Stimulated activated naive CD4-positive, alpha-beta T cell treated with Interleukin-2 at 50 U/mL for 16 hours (primary cell): Measurements from ENCODE around the gene VEGFD.

ENCODE experiments used
- DNase-seq: peaks from one replicate; lab custom pipeline; 2025; lab: John Stamatoyannopoulos, UW

Gene VEGFD, protein sequence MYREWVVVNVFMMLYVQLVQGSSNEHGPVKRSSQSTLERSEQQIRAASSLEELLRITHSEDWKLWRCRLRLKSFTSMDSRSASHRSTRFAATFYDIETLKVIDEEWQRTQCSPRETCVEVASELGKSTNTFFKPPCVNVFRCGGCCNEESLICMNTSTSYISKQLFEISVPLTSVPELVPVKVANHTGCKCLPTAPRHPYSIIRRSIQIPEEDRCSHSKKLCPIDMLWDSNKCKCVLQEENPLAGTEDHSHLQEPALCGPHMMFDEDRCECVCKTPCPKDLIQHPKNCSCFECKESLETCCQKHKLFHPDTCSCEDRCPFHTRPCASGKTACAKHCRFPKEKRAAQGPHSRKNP

DNA sequence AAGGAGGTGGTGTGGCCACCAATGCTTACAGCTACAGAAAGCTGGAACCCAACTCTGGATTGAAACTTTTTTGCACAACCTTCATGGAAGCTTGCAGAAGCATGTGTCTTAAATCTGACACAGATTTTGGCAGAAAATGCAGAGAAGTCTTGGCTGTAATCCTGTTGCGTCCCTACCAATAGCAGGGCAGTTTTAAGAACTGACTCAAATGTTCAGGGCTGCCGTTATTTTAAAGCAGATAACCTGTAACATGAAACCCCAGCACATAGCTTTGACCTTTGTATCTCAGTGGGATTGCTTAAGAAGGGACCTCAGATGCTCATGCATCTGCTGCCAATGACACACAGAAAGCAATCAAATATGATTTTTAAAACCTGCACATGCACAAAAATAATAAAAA lies at the start of gene VEGFD:
VEGFD (minus strand) TSS at position 110 of the 400 bp plus-strand sequence. CDS start 467 bp downstream, outside the sequence.
- no peak for DNase-seq

DNA sequence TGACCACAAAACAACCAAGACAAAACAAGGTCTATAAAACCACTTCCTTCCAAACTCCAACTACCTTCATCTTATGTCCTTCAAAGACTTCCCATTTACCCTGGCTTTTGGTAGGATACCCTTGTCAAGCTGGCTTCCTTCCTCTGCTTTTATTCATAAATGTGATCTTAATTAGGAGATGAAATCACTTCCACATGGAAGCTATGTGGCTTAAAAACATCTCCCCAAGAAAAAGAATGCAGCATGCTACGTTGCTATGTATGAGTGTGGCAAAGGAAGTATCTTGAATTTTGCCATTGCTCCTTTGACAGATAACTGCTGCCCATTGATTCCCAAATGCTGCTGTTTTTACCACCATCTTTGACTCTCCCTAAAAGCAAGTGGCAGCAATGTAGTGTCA lies 46.4 kb upstream of the VEGFD start:
- no peak for DNase-seq

DNA sequence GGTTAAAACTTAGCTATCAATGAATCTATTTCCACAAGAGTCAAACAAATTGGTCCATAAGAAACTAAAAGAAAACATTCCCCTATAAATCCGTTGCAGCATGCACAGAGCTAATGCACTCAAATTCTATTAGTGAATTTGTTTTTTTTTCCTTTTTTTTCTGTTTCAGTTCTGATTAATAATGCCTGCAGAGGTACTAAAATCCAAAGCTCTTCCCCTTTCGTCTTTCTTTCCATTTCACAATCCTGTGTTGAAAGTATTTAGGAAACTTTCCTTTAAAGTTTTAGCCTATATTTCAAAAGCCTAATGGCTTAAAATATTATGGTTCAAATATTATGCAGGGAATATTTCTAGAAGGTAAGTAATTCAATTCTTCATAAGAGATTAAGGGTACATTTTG lies 45.9 kb upstream of the VEGFD start:
- DNase-seq, result no peak

DNA sequence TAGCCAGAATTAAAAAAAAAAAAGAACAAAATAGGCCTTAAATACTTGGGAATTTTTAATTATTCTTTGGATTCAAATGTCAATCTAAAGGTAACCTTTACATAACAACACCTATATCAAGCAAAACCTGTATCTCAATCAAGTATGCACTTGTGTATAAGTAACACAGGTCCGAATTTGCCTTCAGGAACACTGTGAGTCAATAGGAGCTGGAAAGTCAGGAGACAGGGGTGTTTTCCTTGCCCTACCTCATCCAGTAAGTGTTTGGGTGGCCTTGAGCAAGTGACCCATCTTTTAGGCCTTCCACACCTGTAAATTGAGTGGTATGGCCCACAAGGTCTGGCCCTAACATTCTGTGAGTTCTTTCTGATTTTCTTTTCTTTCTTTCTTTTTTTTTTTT lies 40.8 kb upstream of the VEGFD start:
- DNase-seq, result no peak

DNA sequence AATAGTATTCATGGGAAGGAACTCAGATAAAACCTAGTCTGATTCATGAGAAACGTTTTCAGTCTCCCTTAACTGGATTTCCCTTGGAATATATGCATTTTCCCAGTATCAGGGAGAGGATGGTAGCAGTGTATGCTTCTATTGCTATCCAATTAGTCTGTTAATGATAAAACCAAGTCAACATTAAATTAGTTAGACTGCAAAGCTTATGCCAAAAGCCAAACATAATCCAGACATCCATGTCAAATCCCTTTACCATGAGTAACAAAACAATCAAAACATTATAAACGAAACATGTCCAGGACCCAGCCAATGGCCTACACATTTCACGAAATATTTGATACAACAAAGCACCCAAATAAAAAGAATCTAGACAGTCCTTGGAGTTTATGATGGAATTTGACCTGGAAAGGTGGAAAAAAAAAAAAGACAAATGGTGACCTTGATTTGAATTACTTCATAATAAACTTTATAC lies 34.5 kb upstream of the VEGFD start:
- no peak for DNase-seq

- no peak for DNase-seq
Observed at GRCh38 chrX:15418041-15418706, 34.0 kb upstream of the VEGFD start.

- no peak for DNase-seq
Observed at GRCh38 chrX:15416133-15416993, 32.1 kb upstream of the VEGFD start.

DNA sequence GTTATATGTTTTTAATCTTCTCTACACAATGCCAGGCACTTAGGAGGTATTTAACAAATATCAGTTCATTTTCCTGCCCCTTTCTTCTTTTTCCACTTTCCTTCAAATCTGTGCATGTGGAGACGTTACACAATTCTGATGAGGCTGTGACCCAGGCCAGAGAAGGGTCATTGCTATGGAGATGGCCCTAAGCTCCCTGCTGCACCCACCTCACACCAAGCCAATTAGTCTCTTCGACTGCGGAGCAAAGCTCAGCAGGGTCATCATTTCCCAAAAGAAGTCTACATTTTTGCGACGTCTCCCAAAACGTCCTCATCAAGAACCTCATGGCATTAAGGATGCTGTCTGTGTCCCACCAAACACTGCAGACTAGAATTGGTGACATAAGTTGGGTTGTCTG lies 28.9 kb upstream of the VEGFD start:
- DNase-seq, result no peak

DNA sequence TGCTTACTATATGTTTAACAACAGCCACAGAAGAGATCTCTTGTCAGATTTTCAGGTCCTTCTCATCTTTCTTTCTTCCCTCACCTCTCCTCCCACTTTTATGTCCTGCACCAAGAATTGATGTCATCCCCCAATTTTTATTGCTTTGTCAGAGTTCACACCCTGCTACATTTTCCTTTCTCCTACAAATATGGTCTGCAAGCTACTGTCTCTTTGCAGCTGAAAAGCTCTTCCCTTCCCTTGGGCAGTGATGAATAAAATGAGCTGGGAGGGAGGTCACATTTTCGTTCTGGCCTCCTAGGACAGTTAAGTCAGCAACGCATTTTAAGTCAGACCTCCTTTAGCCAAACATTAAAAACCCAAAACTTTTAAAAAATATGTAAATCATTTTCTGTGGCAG lies 26.7 kb upstream of the VEGFD start:
- DNase-seq, result no peak

DNA sequence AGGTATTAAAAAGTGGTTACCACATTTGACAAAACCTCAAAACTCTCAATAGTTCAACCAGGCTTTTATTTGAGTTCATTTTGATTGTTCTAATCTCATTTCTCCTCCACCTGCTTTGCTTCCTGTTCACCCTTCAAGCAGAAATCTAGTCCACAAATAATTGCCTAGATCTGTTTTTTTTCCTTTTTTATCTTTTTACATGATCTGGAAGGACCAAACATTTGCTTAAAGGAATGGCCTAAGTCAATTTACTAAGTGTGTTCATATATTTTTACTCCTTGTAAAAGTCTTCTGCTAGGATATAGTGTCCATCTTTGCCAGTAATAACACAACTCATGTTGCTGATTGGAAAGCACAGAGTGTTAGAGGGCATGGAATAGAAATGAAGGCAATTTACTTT lies 26.2 kb upstream of the VEGFD start:
- DNase-seq, result no peak

GRCh38 chrX:15405846-15406245 lies 21.6 kb upstream of the VEGFD start:
- no peak for DNase-seq

GRCh38 chrX:15404401-15405096 lies 20.3 kb upstream of the VEGFD start:
- DNase-seq, result no peak

- DNase-seq, result no peak
Observed at GRCh38 chrX:15401378-15401777, 17.2 kb upstream of the VEGFD start.

- no peak for DNase-seq
Observed at GRCh38 chrX:15399962-15400391, 15.8 kb upstream of the VEGFD start.

DNA sequence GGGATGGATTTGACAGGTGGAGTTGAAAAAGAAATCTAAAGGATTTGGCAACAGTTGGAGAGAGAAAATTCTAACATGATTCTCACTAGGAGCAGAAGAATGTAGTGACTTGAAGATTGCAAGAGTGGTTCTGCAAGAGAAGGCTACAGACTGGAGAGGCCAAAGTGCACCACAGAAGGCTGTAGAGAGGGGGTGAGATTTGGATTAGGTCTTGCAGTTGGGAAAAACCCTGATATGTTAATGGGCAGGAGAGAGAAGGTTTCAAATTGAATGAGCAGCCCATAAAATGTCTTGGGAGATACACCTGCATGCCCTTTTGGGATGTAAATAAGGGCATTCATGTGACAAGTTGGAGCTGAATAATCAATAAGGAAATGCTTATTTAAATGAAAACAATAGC lies 14.7 kb upstream of the VEGFD start:
- no peak for DNase-seq

DNA sequence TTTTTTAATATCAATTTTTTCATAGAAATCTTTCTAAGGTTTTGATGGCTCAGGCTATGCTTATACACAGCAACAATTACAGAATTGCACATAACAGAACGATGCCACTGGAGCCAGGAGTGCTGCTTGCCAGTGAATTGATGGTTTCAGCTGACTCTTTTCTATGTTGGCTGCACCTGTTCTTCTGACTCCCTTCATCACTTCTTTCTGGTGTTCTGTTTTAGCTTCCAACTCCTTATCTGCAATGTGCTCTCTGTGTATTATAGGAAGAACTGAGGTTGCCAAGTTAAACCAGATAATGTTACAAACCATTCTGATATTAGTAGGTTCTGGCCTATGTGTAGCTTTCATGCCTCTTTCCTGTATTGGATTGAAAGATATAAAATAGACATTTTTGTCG lies 11.6 kb upstream of the VEGFD start:
- DNase-seq, result no peak

DNA sequence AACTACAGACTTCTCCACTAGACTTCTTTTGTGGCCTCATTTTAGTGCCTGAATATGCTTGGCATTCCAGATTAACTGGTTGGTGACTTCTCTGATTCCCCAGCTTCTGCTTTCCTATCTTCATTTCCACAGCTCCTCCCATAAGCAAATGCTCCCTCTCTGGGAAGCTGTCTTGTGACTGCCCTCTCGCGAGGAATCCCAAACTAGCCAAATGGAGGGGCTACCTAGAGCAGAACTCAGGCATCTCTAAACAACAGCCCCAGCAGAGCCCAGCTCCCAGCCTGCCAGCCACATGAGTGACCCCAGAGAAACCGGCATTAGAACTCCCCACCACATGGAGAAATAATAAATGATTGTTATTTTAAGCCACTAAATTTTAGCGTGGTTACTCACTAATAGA lies 7.6 kb upstream of the VEGFD start:
- DNase-seq, result no peak

DNA sequence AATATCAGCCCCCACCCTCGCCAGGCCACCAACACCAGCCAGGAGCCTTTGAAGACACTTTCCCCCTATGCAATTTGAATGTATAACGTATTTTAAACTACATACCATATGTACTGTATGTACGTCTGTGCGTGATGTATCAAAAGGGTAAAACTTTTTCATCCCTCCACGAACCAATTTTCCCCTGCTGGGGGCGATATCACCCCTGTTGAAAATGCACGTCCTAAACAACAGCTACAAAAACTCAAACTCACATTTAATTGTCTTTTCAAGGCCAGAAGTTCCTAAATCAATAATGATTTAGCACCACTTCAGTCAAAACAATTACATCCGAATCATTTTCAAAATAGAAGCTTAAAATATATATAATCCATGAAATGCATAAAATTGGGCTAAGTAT lies 1.4 kb downstream of the VEGFD start:
- DNase-seq, result no peak

DNA sequence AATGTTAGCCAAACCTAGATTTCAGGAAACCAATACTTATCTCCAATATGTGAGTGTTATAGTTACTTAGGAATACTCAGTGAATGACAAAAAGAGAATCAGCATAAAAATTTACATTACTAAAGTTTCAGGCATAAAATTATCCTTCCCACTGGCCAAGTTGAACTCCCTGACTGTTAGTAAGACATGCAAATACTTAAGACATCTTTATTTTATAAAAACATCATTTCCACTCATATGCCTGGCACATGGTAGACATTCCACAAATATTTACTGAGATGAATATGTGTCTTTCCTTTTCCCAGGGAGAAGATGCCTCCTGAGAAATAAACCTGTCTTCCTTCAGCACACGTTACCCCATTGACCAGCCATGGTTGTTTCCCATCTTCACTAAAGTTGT lies 7.3 kb downstream of the VEGFD start:
- DNase-seq, result no peak

GRCh38 chrX:15373976-15374375 lies 10.2 kb downstream of the VEGFD start:
- no peak for DNase-seq

- no peak for DNase-seq
Observed at GRCh38 chrX:15366506-15367352, 17.5 kb downstream of the VEGFD start.
